ENCODE measurements around the gene FERD3L. TPM values are rescaled to one million over a fixed set of nuclear protein-coding genes. Genes with fewer than 3 reads are reported as not detected.

The FERD3L gene
- total and polyA plus RNA-seq, 2 experiments from 2014 or later: not detected

GRCh38 chr7:19114551-19114855, 30.7 kb downstream of the FERD3L start (continued):
- TF ChIP-seq, protein P1, sequence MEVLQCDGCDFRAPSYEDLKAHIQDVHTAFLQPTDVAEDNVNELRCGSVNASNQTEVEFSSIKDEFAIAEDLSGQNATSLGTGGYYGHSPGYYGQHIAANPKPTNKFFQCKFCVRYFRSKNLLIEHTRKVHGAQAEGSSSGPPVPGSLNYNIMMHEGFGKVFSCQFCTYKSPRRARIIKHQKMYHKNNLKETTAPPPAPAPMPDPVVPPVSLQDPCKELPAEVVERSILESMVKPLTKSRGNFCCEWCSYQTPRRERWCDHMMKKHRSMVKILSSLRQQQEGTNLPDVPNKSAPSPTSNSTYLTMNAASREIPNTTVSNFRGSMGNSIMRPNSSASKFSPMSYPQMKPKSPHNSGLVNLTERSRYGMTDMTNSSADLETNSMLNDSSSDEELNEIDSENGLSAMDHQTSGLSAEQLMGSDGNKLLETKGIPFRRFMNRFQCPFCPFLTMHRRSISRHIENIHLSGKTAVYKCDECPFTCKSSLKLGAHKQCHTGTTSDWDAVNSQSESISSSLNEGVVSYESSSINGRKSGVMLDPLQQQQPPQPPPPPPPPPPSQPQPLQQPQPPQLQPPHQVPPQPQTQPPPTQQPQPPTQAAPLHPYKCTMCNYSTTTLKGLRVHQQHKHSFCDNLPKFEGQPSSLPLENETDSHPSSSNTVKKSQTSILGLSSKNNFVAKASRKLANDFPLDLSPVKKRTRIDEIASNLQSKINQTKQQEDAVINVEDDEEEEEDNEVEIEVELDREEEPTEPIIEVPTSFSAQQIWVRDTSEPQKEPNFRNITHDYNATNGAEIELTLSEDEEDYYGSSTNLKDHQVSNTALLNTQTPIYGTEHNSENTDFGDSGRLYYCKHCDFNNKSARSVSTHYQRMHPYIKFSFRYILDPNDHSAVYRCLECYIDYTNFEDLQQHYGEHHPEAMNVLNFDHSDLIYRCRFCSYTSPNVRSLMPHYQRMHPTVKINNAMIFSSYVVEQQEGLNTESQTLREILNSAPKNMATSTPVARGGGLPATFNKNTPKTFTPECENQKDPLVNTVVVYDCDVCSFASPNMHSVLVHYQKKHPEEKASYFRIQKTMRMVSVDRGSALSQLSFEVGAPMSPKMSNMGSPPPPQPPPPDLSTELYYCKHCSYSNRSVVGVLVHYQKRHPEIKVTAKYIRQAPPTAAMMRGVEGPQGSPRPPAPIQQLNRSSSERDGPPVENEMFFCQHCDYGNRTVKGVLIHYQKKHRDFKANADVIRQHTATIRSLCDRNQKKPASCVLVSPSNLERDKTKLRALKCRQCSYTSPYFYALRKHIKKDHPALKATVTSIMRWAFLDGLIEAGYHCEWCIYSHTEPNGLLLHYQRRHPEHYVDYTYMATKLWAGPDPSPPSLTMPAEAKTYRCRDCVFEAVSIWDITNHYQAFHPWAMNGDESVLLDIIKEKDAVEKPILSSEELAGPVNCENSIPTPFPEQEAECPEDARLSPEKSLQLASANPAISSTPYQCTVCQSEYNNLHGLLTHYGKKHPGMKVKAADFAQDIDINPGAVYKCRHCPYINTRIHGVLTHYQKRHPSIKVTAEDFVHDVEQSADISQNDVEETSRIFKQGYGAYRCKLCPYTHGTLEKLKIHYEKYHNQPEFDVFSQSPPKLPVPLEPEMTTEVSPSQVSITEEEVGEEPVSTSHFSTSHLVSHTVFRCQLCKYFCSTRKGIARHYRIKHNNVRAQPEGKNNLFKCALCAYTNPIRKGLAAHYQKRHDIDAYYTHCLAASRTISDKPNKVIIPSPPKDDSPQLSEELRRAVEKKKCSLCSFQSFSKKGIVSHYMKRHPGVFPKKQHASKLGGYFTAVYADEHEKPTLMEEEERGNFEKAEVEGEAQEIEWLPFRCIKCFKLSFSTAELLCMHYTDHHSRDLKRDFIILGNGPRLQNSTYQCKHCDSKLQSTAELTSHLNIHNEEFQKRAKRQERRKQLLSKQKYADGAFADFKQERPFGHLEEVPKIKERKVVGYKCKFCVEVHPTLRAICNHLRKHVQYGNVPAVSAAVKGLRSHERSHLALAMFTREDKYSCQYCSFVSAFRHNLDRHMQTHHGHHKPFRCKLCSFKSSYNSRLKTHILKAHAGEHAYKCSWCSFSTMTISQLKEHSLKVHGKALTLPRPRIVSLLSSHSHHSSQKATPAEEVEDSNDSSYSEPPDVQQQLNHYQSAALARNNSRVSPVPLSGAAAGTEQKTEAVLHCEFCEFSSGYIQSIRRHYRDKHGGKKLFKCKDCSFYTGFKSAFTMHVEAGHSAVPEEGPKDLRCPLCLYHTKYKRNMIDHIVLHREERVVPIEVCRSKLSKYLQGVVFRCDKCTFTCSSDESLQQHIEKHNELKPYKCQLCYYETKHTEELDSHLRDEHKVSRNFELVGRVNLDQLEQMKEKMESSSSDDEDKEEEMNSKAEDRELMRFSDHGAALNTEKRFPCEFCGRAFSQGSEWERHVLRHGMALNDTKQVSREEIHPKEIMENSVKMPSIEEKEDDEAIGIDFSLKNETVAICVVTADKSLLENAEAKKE (CRISPR knock-in tag; IDR thresholded peaks at IDR 0.05): no peak
- TF ChIP-seq POLR2AphosphoS5 (IDR thresholded peaks at IDR 0.05; ENCODE audit: low read depth) (no peak), JUNB (IDR thresholded peaks at IDR 0.05; ENCODE audit: unreplicated experiment) (no peak), CREB1 (CRISPR knock-in tag; IDR thresholded peaks at IDR 0.05; ENCODE audit: low read depth) (no peak), EZH2phosphoT487 (IDR thresholded peaks at IDR 0.05; ENCODE audit: unreplicated experiment) (no peak), ZNF114 (CRISPR knock-in tag; IDR thresholded peaks at IDR 0.05) (no peak), ZNF331 (CRISPR knock-in tag; IDR thresholded peaks at IDR 0.05; ENCODE audit: low read depth) (no peak)
- TF ChIP-seq, protein P2, sequence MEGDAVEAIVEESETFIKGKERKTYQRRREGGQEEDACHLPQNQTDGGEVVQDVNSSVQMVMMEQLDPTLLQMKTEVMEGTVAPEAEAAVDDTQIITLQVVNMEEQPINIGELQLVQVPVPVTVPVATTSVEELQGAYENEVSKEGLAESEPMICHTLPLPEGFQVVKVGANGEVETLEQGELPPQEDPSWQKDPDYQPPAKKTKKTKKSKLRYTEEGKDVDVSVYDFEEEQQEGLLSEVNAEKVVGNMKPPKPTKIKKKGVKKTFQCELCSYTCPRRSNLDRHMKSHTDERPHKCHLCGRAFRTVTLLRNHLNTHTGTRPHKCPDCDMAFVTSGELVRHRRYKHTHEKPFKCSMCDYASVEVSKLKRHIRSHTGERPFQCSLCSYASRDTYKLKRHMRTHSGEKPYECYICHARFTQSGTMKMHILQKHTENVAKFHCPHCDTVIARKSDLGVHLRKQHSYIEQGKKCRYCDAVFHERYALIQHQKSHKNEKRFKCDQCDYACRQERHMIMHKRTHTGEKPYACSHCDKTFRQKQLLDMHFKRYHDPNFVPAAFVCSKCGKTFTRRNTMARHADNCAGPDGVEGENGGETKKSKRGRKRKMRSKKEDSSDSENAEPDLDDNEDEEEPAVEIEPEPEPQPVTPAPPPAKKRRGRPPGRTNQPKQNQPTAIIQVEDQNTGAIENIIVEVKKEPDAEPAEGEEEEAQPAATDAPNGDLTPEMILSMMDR (conservative IDR thresholded peaks at IDR 0.05; ENCODE audit: low read depth in 2 of 2): no peak
